H1 (cell line): Measurements from ENCODE around the gene YARS2. TPM values are rescaled to one million over a fixed set of nuclear protein-coding genes. Genes with fewer than 3 reads are reported as not detected.

Experiments used
- CTCF ChIA-PET: fragments of 300-600 bp; sonication (Branson Sonifier 250); formaldehyde crosslinking; loops from one replicate; lab custom pipeline; 2021; ENCODE audit not compliant: partially characterized antibody; lab: Charles Lee
- POLR2A ChIA-PET: fragments of 300-600 bp; sonication (Branson Sonifier 250); formaldehyde crosslinking; loops from one replicate; lab custom pipeline; 2021; ENCODE audit warnings: inconsistent platforms; ENCODE audit not compliant: partially characterized antibody; lab: Charles Lee
- DNase-seq, 2 experiments: peaks; one replicate each; pipeline versions ENCODE4 v3.0.0 to v3.0.0-alpha.2; 2010 to 2022; ENCODE audit warnings: low spot score in 2 of 2, low read depth in 1 of 2, mixed read lengths in 1 of 2
- FAIRE-seq: peaks from 2 replicates; lab custom pipeline; 2011; peaks lifted over from hg19 to GRCh38; lab: Jason Lieb, UNC
- H2AFZ ChIP-seq: 2 replicates; pipeline ENCODE4 v1.8.1; 2012; ENCODE audit warnings: low read length, inconsistent platforms
- H2AK5ac ChIP-seq: 2 replicates; pipeline ENCODE4 v1.6.1; 2013; ENCODE audit warnings: low read depth, low read length
- H2BK120ac ChIP-seq: replicated peaks from 2 replicates; pipeline ENCODE3; 2013; ENCODE audit warnings: low read depth, low read length, inconsistent platforms
- H2BK12ac ChIP-seq: 2 replicates; pipeline ENCODE4 v1.6.1; 2013; ENCODE audit warnings: low read depth, low read length
- H2BK15ac ChIP-seq: 2 replicates; pipeline ENCODE4 v1.6.1; 2013; ENCODE audit warnings: low read length
- H2BK20ac ChIP-seq: 2 replicates; pipeline ENCODE4 v1.6.1; 2013; ENCODE audit warnings: low read length
- H2BK5ac ChIP-seq: 2 replicates; pipeline ENCODE4 v1.6.1; 2013; ENCODE audit warnings: low read depth, low read length
- H3K14ac ChIP-seq: 2 replicates; pipeline ENCODE4 v1.6.1; 2013; ENCODE audit warnings: inconsistent platforms; ENCODE audit not compliant: insufficient read length
- H3K18ac ChIP-seq: 2 replicates; pipeline ENCODE4 v1.6.1; 2013; ENCODE audit warnings: low read length; ENCODE audit errors: extremely low read depth
- H3K23ac ChIP-seq: 2 replicates; pipeline ENCODE4 v1.6.1; 2013; ENCODE audit warnings: inconsistent platforms; ENCODE audit not compliant: insufficient read length
- H3K23me2 ChIP-seq: 2 replicates; pipeline ENCODE4 v1.6.1; 2013; ENCODE audit warnings: low read depth, low read length
- H3K27ac ChIP-seq: 2 replicates; pipeline ENCODE4 v1.6.1; 2011; ENCODE audit warnings: low read depth, low read length, inconsistent platforms
- H3K27me3 ChIP-seq, 4 experiments: replicated peaks in 1 of 4; 1 replicate in 1 of 4; 2 replicates in 3 of 4; pipeline versions ENCODE4 v1.6.1 to v1.8.1; 2011 to 2013; ENCODE audit warnings: low read length in 3 of 4, mild to moderate bottlenecking in 3 of 4, inconsistent platforms in 2 of 4, mixed read lengths in 2 of 4, moderate library complexity in 1 of 4; ENCODE audit not compliant: control insufficient read depth in 3 of 4, insufficient read depth in 3 of 4; ENCODE audit errors: extremely low read depth in 1 of 4
- H3K36me3 ChIP-seq, 4 experiments: 2 replicates each; pipeline versions ENCODE4 v1.6.1 to v1.8.1; 2011 to 2013; ENCODE audit warnings: mild to moderate bottlenecking in 4 of 4, low read length in 3 of 4, moderate library complexity in 2 of 4, control low read depth in 1 of 4, inconsistent platforms in 1 of 4; ENCODE audit not compliant: insufficient read depth in 4 of 4, control insufficient read depth in 2 of 4
- H3K4ac ChIP-seq: replicated peaks from 2 replicates; pipeline ENCODE3; 2013; ENCODE audit warnings: low read length, low read depth, mixed read lengths, inconsistent platforms; ENCODE audit not compliant: insufficient read length
- H3K4me1 ChIP-seq, 4 experiments: replicated peaks in 1 of 4; 1 replicate in 1 of 4; 2 replicates in 3 of 4; pipeline versions ENCODE4 v1.6.1 to v1.8.1; 2011 to 2013; ENCODE audit warnings: low read length in 3 of 4, inconsistent platforms in 2 of 4, mixed read lengths in 1 of 4; ENCODE audit not compliant: insufficient read depth in 4 of 4, control insufficient read depth in 3 of 4
- H3K4me2 ChIP-seq, 2 experiments: 2 replicates each; pipeline versions ENCODE4 v1.6.1 to v1.8.1; 2011 to 2013; ENCODE audit warnings: low read depth in 2 of 2, low read length in 2 of 2, control low read depth in 1 of 2, inconsistent platforms in 1 of 2, mild to moderate bottlenecking in 1 of 2; ENCODE audit not compliant: insufficient read depth in 1 of 2
- H3K4me3 ChIP-seq, 4 experiments: fragments of 200-600, 300-600 bp in 1 of 4; sonication (generic), shearing (Covaris generic), sonication (Bioruptor Twin) in 1 of 4; 2 replicates each; pipeline versions ENCODE4 v1.5.1 to v1.8.1; 2011 to 2016; ENCODE audit warnings: low read length in 4 of 4, low read depth in 3 of 4, control low read depth in 2 of 4, inconsistent platforms in 2 of 4, mild to moderate bottlenecking in 2 of 4, mixed read lengths in 1 of 4, moderate library complexity in 1 of 4; ENCODE audit not compliant: insufficient read depth in 2 of 4; ENCODE audit errors: extremely low read depth in 1 of 4
- H3K56ac ChIP-seq: replicated peaks from 2 replicates; pipeline ENCODE3; 2013; ENCODE audit warnings: low read depth, mild to moderate bottlenecking, mixed read lengths, low read length, inconsistent platforms; ENCODE audit not compliant: insufficient read length
- H3K79me1 ChIP-seq: 2 replicates; pipeline ENCODE4 v1.6.1; 2013; ENCODE audit warnings: low read depth, low read length, control low read depth
- H3K79me2 ChIP-seq, 2 experiments: 2 replicates each; pipeline versions ENCODE4 v1.6.1 to v1.8.1; 2012 to 2013; ENCODE audit warnings: low read length in 2 of 2, mild to moderate bottlenecking in 2 of 2, inconsistent platforms in 1 of 2; ENCODE audit not compliant: insufficient read depth in 2 of 2, control insufficient read depth in 1 of 2
- H3K9ac ChIP-seq, 4 experiments: replicated peaks in 1 of 4; 1 replicate in 1 of 4; 2 replicates in 3 of 4; pipeline versions ENCODE4 v1.6.1 to v1.8.1; 2011 to 2013; ENCODE audit warnings: low read depth in 3 of 4, low read length in 3 of 4, control low read depth in 2 of 4, mild to moderate bottlenecking in 2 of 4, moderate library complexity in 2 of 4, inconsistent platforms in 1 of 4; ENCODE audit errors: extremely low read depth in 1 of 4
- H3K9me3 ChIP-seq, 2 experiments: 2 replicates each; pipeline versions ENCODE4 v1.6.1 to v1.8.1; 2012 to 2013; ENCODE audit warnings: mild to moderate bottlenecking in 2 of 2, moderate library complexity in 2 of 2, control low read depth in 1 of 2, inconsistent platforms in 1 of 2, low read depth in 1 of 2, low read length in 1 of 2, mixed read lengths in 1 of 2; ENCODE audit not compliant: insufficient read depth in 2 of 2
- H4K20me1 ChIP-seq, 2 experiments: replicated peaks in 1 of 2; 2 replicates each; pipeline versions ENCODE3 to v1.8.1; 2011 to 2013; ENCODE audit warnings: inconsistent platforms in 2 of 2, low read length in 2 of 2, mild to moderate bottlenecking in 1 of 2; ENCODE audit not compliant: insufficient read depth in 2 of 2, control insufficient read depth in 1 of 2
- H4K5ac ChIP-seq: 2 replicates; pipeline ENCODE4 v1.6.1; 2013; ENCODE audit warnings: low read length, low read depth, mixed read lengths, inconsistent platforms; ENCODE audit not compliant: insufficient read length
- H4K8ac ChIP-seq: 2 replicates; pipeline ENCODE4 v1.8.0; 2013; ENCODE audit warnings: mild to moderate bottlenecking, moderate library complexity, low read length, inconsistent platforms; ENCODE audit not compliant: insufficient read depth; ENCODE audit errors: extremely low read depth
- H4K91ac ChIP-seq: replicated peaks from 2 replicates; pipeline ENCODE3; 2013; ENCODE audit warnings: low read length, mixed read lengths, inconsistent platforms; ENCODE audit not compliant: insufficient read length
- CHD1 ChIP-seq: IDR thresholded peaks from 2 replicates; pipeline ENCODE4 v1.6.1; 2012; ENCODE audit warnings: low read depth, low read length, improper control_type of control experiment
- CHD2 ChIP-seq: IDR thresholded peaks from 2 replicates; pipeline ENCODE4 v1.6.1; 2012; ENCODE audit warnings: low read length, improper control_type of control experiment
- CREB1 ChIP-seq: IDR thresholded peaks from 2 replicates; pipeline ENCODE4 v1.6.1; 2012; ENCODE audit warnings: inconsistent platforms
- EZH2 ChIP-seq: fragments of 200-600 bp; sonication (generic); IDR thresholded peaks from 2 replicates; pipeline ENCODE4 v1.7.1; 2012; ENCODE audit warnings: low read depth, mild to moderate bottlenecking, moderate library complexity, low read length, inconsistent platforms; ENCODE audit not compliant: severe bottlenecking
- GTF2F1 ChIP-seq: IDR thresholded peaks from 2 replicates; pipeline ENCODE4 v1.6.1; 2012; ENCODE audit warnings: low read depth, low read length, improper control_type of control experiment, borderline replicate concordance
- JUN ChIP-seq: IDR thresholded peaks from 2 replicates; pipeline ENCODE4 v1.6.1; 2011; ENCODE audit warnings: low read depth, mild to moderate bottlenecking, improper control_type of control experiment, low read length
- JUND ChIP-seq: IDR thresholded peaks from 2 replicates; pipeline ENCODE4 v1.6.1; 2011; ENCODE audit warnings: mild to moderate bottlenecking, improper control_type of control experiment, low read length
- KDM1A ChIP-seq: fragments of 200-600, 300-600 bp; sonication (generic); IDR thresholded peaks from 2 replicates; pipeline ENCODE4 v1.7.1; 2016; ENCODE audit warnings: mild to moderate bottlenecking, low read length, borderline replicate concordance
- KDM4A ChIP-seq: IDR thresholded peaks from one replicate; pipeline ENCODE4 v1.7.1; 2012; ENCODE audit warnings: low read depth, mild to moderate bottlenecking, moderate library complexity, low read length, inconsistent platforms; ENCODE audit not compliant: severe bottlenecking
- RFX5 ChIP-seq: IDR thresholded peaks from 2 replicates; pipeline ENCODE4 v1.6.1; 2011; ENCODE audit warnings: low read depth, low read length, improper control_type of control experiment, borderline replicate concordance
- RXRA ChIP-seq: IDR thresholded peaks from 2 replicates; pipeline ENCODE4 v1.6.1; 2011; ENCODE audit warnings: low read depth, mild to moderate bottlenecking, low read length, moderate library complexity; ENCODE audit not compliant: insufficient read depth
- SAP30 ChIP-seq: fragments of 300-600 bp; sonication (generic); IDR thresholded peaks from 2 replicates; pipeline ENCODE4 v1.7.1; 2012; ENCODE audit warnings: low read length, moderate library complexity, mild to moderate bottlenecking, inconsistent platforms; ENCODE audit not compliant: insufficient read depth, insufficient replicate concordance
- SP4 ChIP-seq: IDR thresholded peaks from 2 replicates; pipeline ENCODE4 v1.6.1; 2012; ENCODE audit warnings: low read length, inconsistent platforms
- TAF1 ChIP-seq: IDR thresholded peaks from 2 replicates; pipeline ENCODE4 v1.6.1; 2011; ENCODE audit warnings: mild to moderate bottlenecking, low read depth, low read length
- YY1 ChIP-seq: IDR thresholded peaks from 2 replicates; pipeline ENCODE4 v1.6.1; 2011; ENCODE audit warnings: low read depth, mild to moderate bottlenecking, low read length
- WGBS, 2 experiments: shearing (Covaris generic) in 1 of 2; methylation state at CpG; one replicate each; pipeline versions ENCODE4 v1.1.6 to v1.1.7; 2013 to 2015; ENCODE audit warnings: low lambda C conversion rate in 2 of 2, mixed read lengths in 2 of 2, inconsistent platforms in 1 of 2, low coverage in 1 of 2, missing lambda C conversion rate in 1 of 2; ENCODE audit not compliant: insufficient replicate concordance in 2 of 2, insufficient coverage in 1 of 2, insufficient read length in 1 of 2; ENCODE audit errors: extremely low coverage in 1 of 2, missing lambda C conversion rate in 1 of 2; 5-methylcytosine and 5-hydroxymethylcytosine counted together
- polyA plus RNA-seq, 7 experiments: library from polyadenylated mRNA; depleted of rRNA in 3 of 7; stranded (reverse) in 5 of 7; unstranded in 2 of 7; fragments of >200 nt in 5 of 7; fragments of 200-250 nt in 2 of 7; gene quantifications; 1 replicate in 5 of 7; 2 replicates in 1 of 7; 4 replicates in 1 of 7; pipeline versions ENCODE4 v1.2.1 to v1.2.3, GENCODE V29; 2011 to 2013; ENCODE audit warnings: missing spikeins in 2 of 7, mixed read lengths in 2 of 7
- total RNA-seq: library from RNA; stranded (reverse); fragmentation: NEBNext Ultra II Directional; extraction: Animal tissue kit (Norgen Biotek cat#: 25700); gene quantifications from 2 replicates; pipeline ENCODE4 v1.2.1, GENCODE V29; 2021

Gene YARS2
- total and polyA plus RNA-seq, 2 of the 8 experiments (the other 6 are each of a cell fraction or from before 2014, with no cell fraction given) = 29.9 to 41.4 TPM

DNA sequence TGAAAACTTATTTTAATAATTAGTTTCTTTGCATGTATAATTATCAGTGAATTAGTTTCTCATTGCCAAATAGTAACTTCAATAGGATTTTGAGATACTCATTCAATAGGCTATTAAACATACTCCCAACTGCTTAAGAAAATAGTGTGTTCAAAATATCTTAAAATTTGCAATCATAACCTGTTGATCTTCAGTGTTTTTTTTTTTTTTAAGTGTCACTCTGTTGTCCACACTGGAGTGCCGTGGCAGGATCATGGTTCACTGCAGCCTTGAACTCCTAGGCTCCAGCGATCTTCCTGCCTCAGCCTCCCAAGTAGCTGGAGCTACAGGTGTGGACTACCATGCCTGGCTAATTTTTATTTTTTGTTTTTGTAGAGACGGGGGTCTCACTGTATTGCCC, 1.5 kb upstream of the YARS2 start:
- no peak overlapping the region for H3K4me2 ChIP-seq
- FAIRE-seq (no peak), DNase-seq (no peak)
- H3K14ac ChIP-seq = no peak overlapping the region
- H4K91ac ChIP-seq = no peak overlapping the region
- H3K9me3 ChIP-seq = no peaks in the 10 kb centered on the region
- peaks cover 0 to 14% (median 9%) of the 10 kb centered on the region in 4 experiments; a peak in 6 of 8 replicates for H3K36me3 ChIP-seq
- no peak overlapping the region for H4K8ac ChIP-seq
- 89% methylated on average over 3 of the region's 3 CpGs; no CpG with 5 or more reads in 1 of the 2 experiments for WGBS, 2 experiments
- H3K18ac ChIP-seq = no peak overlapping the region
- H4K5ac ChIP-seq = no peak overlapping the region
- peaks cover 0 to 3% (median 1%) of the 10 kb centered on the region in 4 experiments; a peak in 2 of 7 replicates for H3K4me1 ChIP-seq
- H3K79me2 ChIP-seq = peaks cover 0 to 24% of the 10 kb centered on the region in 2 experiments; a peak in 2 of 4 replicates
- peaks cover 4% of the 10 kb centered on the region for H3K23me2 ChIP-seq
- H4K20me1 ChIP-seq = no peaks in the 10 kb centered on the region
- H3K9ac ChIP-seq = no peak overlapping the region
- no peak overlapping the region for H3K56ac ChIP-seq
- H2BK5ac ChIP-seq = no peak overlapping the region
- H3K79me1 ChIP-seq = no peaks in the 10 kb centered on the region
- H2BK15ac ChIP-seq = no peak overlapping the region
- H3K4ac ChIP-seq = no peak overlapping the region
- H2BK20ac ChIP-seq = no peak overlapping the region
- H2BK120ac ChIP-seq = no peak overlapping the region
- no peak overlapping the region for H3K4me3 ChIP-seq
- H3K27me3 ChIP-seq = no peaks in the 10 kb centered on the region; a peak in 1 of 7 replicates
- H3K27ac ChIP-seq = no peak overlapping the region
- ChIA-PET POLR2A (interaction anchor here (2.0 to 3.9 kb wide), 3 partner anchors 11 to 140 kb away, joined by 5 to 22 read pairs (median 15); partner anchors contain the start of gene PKP2), CTCF (interaction anchor here (0.9 to 4.1 kb wide), 16 partner anchors 12 to 267 kb away, joined by 3 to 54 read pairs (median 4); no protein-coding TSS in a partner anchor)
- no peak overlapping the region for H2AFZ ChIP-seq
- no peak overlapping the region for H2BK12ac ChIP-seq
- no peak overlapping the region for H2AK5ac ChIP-seq
- no peak overlapping the region for H3K23ac ChIP-seq
- TF ChIP-seq JUN = no peak
- TF ChIP-seq YY1 = no peak
- TF ChIP-seq SP4 = no peak
- TF ChIP-seq RXRA = no peak
- TF ChIP-seq KDM4A = no peak
- TF ChIP-seq KDM1A = no peak
- no peak for TF ChIP-seq JUND
- no peak for TF ChIP-seq GTF2F1
- no peak for TF ChIP-seq EZH2
- TF ChIP-seq SAP30 = no peak
- no peak for TF ChIP-seq CHD2
- TF ChIP-seq TAF1 = no peak
- TF ChIP-seq CHD1 = no peak
- no peak for TF ChIP-seq RFX5
- no peak for TF ChIP-seq CREB1
